ENCODE measurements around the gene GALNS. TPM values are rescaled to one million over a fixed set of nuclear protein-coding genes. Genes with fewer than 3 reads are reported as not detected.

The GALNS gene
- total and polyA plus RNA-seq, 10 donors: 9.7 to 71.6 (median 42.9) TPM

DNA sequence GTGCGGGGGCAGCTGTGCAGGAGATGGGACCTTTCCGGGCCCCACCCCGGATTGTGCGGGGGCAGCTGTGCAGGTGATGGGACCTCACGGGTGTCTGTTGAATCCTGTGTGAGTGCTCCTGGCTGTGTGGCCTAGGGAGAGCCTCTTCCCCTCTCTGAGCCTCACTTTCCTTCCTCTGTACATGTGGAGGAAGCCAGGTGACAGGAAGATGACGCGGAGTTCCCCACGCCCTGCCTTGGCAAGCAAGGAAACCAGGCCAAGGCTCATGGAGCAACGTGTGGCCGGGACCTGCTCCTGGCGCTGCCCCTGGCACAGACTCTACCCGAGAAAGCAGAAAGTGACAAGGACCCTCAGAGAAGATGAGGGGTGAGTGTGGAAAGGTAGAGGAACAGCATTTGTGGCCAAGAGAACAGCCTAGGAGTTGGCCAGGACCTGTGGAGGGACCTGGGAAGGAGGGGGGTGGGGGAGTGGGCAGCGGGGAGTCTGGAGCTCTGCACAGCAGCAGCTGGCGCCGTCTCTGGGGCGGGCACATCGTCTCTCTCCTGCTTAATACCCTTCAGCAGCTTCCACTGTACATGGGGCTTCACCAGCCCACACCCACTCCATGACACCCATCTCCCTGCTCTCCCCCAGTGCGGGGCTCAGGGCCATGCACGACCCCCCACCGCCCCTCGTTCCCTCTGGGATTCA, 48.1 kb upstream of the GALNS start:
- 63 to 72% (median 69%) methylated on average over 17 to 21 of the region's 21 CpGs for WGBS, 5 donors
- intact Hi-C loops (cut with DNase I; ENCODE audit: low total_unique reads): no loop called here
- Histone ChIP-seq H3K27me3 (replicated peaks in 1 of 7) (no peaks in the 10 kb centered on the region), H3K27ac (peak overlapping the region in 5 of 8 donors; percentile 30 to 65 (median 51)), H3K4me3 (no peak overlapping the region), H3K4me1 (peaks cover 0 to 85% (median 43%) of the 10 kb centered on the region in 6 donors), H3K36me3 (peaks cover 0 to 56% (median 19%) of the 10 kb centered on the region in 6 donors), H3K9me3 (no peaks in the 10 kb centered on the region)
- DNase-seq: no peak
- no peak for TF ChIP-seq POLR2A (IDR thresholded peaks at IDR 0.05)
- TF ChIP-seq POLR2AphosphoS5 (IDR thresholded peaks at IDR 0.05): peak; percentile 63 to 70 (median 65)
- TF ChIP-seq CTCF (IDR thresholded peaks at IDR 0.05 in 8 of 11, conservative IDR thresholded peaks at IDR 0.05 in 3 of 11): no peak

DNA sequence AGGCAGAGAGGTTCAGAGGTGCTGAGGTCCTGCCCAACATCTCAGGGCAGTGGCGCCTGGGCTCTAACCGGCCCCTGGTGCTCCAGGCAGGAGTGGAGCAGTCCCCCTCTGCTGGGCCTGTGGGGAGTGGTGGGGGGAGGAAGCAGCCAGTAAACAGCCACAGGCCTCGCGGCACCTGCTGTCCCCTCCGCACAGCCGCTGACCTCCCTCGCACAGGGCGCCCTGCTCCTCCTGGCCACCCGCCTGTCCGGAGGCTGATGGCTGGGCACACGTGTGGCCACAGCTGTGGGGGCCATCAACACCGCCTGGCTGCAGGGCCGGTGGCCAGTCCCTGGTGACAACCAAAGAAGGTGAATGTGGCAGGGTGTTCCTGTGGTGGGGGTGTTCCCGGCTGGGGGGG, 46.5 kb upstream of the GALNS start:
- WGBS, 5 donors: 33 to 85% (median 81%) methylated on average over 1 to 14 of the region's 14 CpGs; no CpG with 5 or more reads in 1 of the 5 donors
- peaks cover 0 to 75% (median 38%) of the 10 kb centered on the region in 6 donors for H3K4me1 ChIP-seq
- no peak overlapping the region for H3K27ac ChIP-seq
- peaks cover 0 to 65% (median 28%) of the 10 kb centered on the region in 6 donors for H3K36me3 ChIP-seq
- DNase-seq: no peak
- H3K27me3 ChIP-seq (replicated peaks in 1 of 7): no peaks in the 10 kb centered on the region
- TF ChIP-seq POLR2AphosphoS5 (IDR thresholded peaks at IDR 0.05) (peak in 1 of 3 donors; percentile 13), POLR2A (IDR thresholded peaks at IDR 0.05) (no peak), CTCF (IDR thresholded peaks at IDR 0.05 in 8 of 11, conservative IDR thresholded peaks at IDR 0.05 in 3 of 11) (no peak)
- H3K4me3 ChIP-seq: no peak overlapping the region
- intact Hi-C loops (cut with DNase I; ENCODE audit: low total_unique reads): no loop called here
- no peaks in the 10 kb centered on the region for H3K9me3 ChIP-seq

- intact Hi-C loops (cut with DNase I; ENCODE audit: low total_unique reads): no loop called here
- Histone ChIP-seq H3K4me3 (no peak overlapping the region), H3K36me3 (peaks cover 0 to 70% (median 32%) of the 10 kb centered on the region in 6 donors), H3K4me1 (peaks cover 0 to 70% (median 38%) of the 10 kb centered on the region in 6 donors), H3K9me3 (no peaks in the 10 kb centered on the region), H3K27me3 (replicated peaks in 1 of 7) (no peaks in the 10 kb centered on the region), H3K27ac (no peak overlapping the region)
- DNase-seq: no peak
- WGBS, 5 donors: 72 to 83% (median 81%) methylated on average over 13 to 16 of the region's 16 CpGs
- TF ChIP-seq POLR2AphosphoS5 (IDR thresholded peaks at IDR 0.05) (no peak), POLR2A (IDR thresholded peaks at IDR 0.05) (no peak), CTCF (IDR thresholded peaks at IDR 0.05 in 8 of 11, conservative IDR thresholded peaks at IDR 0.05 in 3 of 11) (no peak)
Observed at GRCh38 chr16:88902744-88903143, 46.0 kb upstream of the GALNS start.

DNA sequence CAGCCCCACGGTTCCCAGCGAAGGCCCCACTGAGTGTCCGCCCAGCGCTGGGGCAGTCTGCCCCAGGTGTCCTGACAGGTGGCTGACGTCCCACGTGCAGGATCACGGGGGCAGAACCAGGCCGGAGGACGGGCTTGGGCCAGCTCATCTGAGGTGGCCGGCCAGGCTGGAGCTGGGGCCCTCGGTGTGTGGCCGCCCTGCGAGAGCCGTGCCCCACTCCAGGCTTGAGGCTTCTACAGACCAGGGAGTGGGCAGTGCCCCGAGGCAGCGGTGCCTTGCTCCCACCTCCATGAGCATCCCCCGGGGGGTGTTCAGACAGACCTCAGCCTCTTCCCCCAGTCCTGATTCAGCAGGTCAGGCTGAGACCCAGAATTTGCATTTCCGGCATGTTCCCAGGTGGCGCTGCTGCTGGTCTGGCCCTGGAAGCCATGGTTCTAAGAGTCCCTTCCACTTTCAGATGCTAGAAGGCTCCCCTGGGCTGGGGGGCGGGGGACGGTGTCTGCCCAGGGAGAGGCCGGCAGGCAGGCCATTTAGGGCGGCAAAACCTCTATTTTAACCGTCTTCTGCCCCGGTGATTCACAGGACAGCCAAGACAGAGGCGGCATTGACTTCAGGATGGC, 45.1 kb upstream of the GALNS start:
- peaks cover 0 to 79% (median 41%) of the 10 kb centered on the region in 6 donors for H3K36me3 ChIP-seq
- H3K4me1 ChIP-seq: peaks cover 0 to 63% (median 35%) of the 10 kb centered on the region in 6 donors
- intact Hi-C loops (cut with DNase I; ENCODE audit: low total_unique reads): no loop called here
- H3K9me3 ChIP-seq: no peaks in the 10 kb centered on the region
- peak overlapping the region in 5 of 8 donors; percentile 29 to 74 (median 49) for H3K27ac ChIP-seq
- no peaks in the 10 kb centered on the region for H3K27me3 ChIP-seq (replicated peaks in 1 of 7)
- TF ChIP-seq POLR2AphosphoS5 (IDR thresholded peaks at IDR 0.05) (no peak), CTCF (IDR thresholded peaks at IDR 0.05 in 8 of 11, conservative IDR thresholded peaks at IDR 0.05 in 3 of 11) (no peak), POLR2A (IDR thresholded peaks at IDR 0.05) (no peak)
- no peak overlapping the region for H3K4me3 ChIP-seq
- WGBS, 5 donors: 89 to 93% (median 92%) methylated on average over 12 to 26 of the region's 26 CpGs
- DNase-seq: no peak
